VCaP (cell line): ENCODE measurements around the gene YPEL1.
"Not testable (repeated sequence)": the region's sequence is repeated elsewhere in the genome, so short reads cannot be mapped to it uniquely, and the experiment has no call there.

Source experiments
- H3K27ac ChIP-seq: fragments of 450-650 bp; 2 replicates; pipeline ENCODE4 v1.5.1; 2017
- TF ChIP-seq, protein P1 (sequence below): fragments of 450-650 bp; conservative IDR thresholded peaks from 2 replicates; pipeline ENCODE4 v1.5.1; 2017; ENCODE audit warnings: mild to moderate bottlenecking, moderate library complexity

YPEL1 gene

DNA sequence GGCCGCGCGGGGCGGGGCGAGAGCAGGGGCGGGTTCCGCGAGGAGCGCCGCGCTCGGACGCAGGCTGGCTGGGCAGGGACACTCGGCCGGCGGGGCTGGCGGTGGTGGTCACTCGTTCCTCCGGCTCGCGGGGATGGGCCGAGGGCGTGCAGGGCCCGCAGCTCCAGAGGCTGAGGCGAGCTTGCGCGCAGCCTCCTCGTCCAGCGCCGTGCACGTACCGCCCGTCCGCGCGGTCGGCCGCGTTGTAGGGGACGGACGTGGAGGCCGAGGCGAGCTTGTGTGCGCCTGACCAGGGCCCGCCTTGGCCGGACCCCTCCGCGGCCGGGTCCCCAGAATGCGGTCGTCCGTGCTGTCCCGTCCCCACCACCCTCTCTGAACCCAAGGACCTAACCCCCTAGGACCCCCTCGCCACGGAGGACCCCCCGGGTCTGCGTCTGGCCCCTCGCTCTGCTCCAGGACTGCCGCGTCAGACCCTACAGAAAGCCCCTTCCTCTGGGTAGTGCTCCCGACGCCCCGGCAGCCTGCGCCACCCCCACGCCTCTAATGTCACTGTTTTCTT lies 569 bp upstream of the YPEL1 start:
- peak overlapping the region; percentile 83 for H3K27ac ChIP-seq
- TF ChIP-seq, protein P1, sequence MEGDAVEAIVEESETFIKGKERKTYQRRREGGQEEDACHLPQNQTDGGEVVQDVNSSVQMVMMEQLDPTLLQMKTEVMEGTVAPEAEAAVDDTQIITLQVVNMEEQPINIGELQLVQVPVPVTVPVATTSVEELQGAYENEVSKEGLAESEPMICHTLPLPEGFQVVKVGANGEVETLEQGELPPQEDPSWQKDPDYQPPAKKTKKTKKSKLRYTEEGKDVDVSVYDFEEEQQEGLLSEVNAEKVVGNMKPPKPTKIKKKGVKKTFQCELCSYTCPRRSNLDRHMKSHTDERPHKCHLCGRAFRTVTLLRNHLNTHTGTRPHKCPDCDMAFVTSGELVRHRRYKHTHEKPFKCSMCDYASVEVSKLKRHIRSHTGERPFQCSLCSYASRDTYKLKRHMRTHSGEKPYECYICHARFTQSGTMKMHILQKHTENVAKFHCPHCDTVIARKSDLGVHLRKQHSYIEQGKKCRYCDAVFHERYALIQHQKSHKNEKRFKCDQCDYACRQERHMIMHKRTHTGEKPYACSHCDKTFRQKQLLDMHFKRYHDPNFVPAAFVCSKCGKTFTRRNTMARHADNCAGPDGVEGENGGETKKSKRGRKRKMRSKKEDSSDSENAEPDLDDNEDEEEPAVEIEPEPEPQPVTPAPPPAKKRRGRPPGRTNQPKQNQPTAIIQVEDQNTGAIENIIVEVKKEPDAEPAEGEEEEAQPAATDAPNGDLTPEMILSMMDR: no peak

DNA sequence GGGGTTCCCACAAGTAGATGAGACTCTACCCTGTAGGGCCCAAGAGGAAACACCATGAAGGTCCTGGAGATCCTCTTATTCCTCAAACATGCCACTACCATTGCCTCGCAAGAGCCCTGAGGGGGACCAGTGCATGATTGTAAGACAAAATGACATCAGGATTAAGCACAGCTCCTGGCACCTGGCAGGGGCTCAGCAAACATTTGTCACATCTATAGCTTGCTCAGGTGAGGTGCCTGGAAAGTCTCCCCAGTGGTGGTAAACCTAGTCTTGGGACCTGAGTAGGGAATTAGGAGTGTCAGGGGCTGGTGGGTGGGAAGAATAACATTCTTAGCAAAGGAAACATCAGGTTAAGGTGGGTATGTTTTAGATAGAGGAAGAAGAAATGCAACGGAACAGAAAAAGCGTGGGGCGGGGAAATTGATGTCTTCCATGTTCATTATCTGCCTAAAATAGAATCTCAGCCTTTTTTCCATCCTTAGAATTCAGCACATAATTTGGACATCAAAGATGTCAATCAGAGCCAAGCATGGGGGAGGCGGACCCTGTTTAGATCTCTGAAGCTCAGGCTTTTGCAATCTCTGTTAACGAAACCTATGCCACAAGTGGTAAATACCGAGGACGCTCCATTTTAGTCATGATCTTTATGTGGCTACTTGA lies 924 bp downstream of the YPEL1 start:
- H3K27ac ChIP-seq: peak overlapping the region; percentile 83
- TF ChIP-seq, protein P1: no peak

DNA sequence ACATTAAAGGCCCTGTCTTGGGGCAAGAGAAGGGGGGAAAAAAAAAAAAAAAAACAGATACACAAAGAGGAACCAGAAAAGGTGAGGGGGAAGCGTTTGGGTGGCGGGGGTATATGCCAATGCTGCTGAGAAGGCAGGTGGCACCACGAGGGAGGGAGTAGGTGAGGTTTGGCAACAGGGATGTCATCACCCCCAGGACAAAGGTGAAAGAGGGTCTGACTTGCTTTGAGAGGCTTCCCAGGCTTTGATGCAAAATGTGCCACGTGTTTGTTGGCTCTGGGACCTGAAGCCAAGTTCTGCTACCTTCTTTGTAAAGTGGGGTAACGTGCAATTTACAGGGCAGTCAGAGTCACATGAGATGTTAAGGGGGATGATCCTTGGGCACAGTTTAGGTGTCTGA lies 4.1 kb downstream of the YPEL1 start:
- H3K27ac ChIP-seq: no peak overlapping the region
- TF ChIP-seq, protein P1: no peak

DNA sequence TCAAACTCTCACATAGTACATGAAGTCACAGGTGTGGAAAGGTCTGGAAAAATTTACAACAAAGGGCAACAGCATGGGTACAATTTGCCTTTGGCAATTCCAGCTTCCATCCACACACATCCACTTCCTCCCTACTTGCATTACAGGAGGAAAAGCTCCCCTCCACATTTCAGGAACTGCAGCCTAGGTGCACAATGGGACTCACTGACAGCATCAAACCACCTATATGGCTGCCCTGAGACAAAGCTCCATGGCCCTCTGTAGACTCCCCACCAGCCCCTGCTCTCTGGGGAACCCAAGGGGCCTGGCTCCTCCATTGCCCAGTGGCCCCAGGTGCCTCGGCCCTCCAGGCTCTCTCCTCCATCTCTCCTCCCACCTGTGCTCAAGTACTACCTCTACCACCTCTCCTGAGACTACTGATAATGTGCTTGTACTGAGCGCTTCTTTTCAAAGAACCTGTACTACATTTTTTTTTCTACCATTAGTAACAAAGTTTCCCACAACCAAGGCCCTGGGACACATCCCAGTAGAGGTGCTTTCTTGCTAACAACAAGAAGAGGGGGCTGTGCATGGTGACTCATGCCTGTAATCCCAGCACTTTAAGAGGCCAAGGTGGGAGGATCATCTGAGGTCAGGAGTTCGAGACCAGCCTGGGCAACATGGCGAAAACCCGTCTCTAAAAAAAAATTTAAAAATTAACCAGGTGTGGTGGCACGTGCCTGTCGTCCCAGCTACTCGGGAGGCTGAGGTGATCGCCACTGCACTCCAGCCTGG lies 4.9 kb downstream of the YPEL1 start:
- TF ChIP-seq, protein P1: no peak
- H3K27ac ChIP-seq: no peak overlapping the region

DNA sequence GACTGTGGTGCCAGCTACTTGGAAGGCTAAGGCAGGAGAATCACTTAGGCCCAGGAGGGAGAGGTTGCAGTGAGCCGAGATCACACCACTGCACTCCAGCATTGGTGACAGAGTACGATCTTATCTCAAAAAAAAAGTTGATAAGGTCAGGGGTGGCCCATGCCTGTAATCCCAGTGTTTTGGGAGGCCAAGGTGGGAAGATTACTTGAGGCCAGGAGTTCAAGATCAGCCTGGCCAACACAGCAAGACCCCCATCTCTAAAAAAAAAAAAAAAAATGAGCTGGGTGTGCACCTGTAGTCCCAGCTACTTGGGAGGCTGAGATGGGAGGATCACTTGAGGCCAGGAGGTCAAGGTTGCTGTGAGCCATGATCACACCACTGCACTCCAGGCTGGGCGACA lies 6.4 kb downstream of the YPEL1 start:
- not testable (repeated sequence) for H3K27ac ChIP-seq

DNA sequence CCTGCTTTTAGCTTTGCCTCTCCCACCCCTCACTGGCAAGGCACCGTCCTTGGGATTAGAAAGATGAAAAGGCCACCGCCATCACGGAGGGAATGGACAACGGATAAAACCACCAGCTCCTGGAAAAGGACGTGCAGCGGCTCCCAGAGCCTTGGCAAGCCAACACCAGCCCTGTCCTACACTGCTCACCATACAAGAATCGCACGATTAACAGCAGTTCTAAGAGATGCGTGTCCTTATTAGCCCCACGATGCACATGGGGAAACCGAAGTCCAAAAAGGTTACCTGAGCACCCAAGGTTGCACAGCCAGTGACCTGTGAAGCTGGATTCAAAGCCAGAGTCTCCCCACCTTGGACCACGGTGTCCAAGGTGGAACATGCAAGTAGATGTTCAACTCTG lies 7.3 kb downstream of the YPEL1 start:
- no peak overlapping the region for H3K27ac ChIP-seq
- TF ChIP-seq, protein P1: no peak

DNA sequence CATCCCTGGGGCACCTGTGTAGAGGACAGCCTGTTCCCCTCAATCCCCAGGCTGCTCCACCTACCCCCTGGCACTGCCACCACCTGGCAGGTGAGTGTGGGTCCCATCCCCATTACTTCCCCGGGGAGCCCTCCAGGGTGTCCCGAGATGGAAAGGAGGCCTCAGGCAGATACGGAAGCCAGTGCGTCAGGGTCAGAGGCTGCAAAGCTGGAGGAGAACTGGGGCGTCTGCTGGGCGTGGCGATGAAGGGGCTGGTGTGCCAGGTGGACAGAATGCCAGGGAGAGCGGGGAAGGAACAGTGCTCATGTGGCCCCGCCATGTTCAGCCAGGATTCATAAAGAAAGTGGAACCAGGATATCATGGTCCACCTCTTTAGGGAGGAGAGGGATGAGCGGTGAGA lies 7.8 kb downstream of the YPEL1 start:
- TF ChIP-seq, protein P1: no peak
- peak overlapping the region; percentile 54 for H3K27ac ChIP-seq

DNA sequence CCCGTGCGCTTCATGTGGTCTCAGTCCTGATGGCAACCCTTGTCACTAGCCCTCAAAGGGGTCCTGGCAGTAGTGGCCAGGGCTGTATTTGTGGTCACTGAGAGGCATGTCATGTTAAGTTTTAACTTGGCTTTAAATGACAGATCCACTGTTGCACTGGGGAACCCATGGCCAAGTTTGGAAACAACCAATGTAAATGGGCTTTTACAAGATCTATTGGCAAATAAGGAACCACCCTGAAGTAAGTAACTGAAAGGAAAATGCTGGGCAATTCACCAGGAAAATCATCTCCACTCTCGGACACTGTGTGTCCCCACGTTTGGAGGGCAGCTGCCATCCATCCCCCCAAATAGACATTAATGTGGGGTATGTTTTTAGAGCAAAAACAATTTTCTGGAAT lies 8.4 kb downstream of the YPEL1 start:
- peak overlapping the region; percentile 54 for H3K27ac ChIP-seq
- TF ChIP-seq, protein P1: no peak
